ENCODE results near the gene EBF3.

DNA sequence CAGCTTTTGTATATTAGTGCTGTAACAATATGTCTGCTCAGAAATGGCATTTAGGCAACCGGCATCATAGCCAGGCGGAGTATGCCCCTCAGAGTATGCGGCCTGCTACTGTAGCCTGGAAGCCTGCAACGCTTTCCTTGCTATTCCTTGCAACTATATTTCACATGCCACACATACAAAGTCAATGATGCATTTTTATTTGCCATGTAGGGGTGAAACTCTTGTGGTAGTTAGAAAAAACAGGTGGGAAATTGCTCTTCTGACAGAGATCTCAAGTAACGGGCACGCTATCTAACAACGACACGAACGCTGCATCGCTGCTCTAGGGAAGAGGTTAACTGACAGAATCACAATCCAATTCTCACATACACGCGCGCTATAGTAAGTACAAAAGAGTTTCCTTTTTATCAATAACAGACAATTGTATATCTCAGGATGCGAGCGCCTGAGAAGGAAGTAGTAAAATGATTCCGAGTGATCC is 5.9 kb downstream of the EBF3 start:
- TF ChIP-seq, protein P1, sequence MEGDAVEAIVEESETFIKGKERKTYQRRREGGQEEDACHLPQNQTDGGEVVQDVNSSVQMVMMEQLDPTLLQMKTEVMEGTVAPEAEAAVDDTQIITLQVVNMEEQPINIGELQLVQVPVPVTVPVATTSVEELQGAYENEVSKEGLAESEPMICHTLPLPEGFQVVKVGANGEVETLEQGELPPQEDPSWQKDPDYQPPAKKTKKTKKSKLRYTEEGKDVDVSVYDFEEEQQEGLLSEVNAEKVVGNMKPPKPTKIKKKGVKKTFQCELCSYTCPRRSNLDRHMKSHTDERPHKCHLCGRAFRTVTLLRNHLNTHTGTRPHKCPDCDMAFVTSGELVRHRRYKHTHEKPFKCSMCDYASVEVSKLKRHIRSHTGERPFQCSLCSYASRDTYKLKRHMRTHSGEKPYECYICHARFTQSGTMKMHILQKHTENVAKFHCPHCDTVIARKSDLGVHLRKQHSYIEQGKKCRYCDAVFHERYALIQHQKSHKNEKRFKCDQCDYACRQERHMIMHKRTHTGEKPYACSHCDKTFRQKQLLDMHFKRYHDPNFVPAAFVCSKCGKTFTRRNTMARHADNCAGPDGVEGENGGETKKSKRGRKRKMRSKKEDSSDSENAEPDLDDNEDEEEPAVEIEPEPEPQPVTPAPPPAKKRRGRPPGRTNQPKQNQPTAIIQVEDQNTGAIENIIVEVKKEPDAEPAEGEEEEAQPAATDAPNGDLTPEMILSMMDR (IDR thresholded peaks at IDR 0.05), result no peak
- no peak for TF ChIP-seq POLR2A (IDR thresholded peaks at IDR 0.05)
